ENCODE data around the gene HOXA4.

The HOXA4 gene

DNA sequence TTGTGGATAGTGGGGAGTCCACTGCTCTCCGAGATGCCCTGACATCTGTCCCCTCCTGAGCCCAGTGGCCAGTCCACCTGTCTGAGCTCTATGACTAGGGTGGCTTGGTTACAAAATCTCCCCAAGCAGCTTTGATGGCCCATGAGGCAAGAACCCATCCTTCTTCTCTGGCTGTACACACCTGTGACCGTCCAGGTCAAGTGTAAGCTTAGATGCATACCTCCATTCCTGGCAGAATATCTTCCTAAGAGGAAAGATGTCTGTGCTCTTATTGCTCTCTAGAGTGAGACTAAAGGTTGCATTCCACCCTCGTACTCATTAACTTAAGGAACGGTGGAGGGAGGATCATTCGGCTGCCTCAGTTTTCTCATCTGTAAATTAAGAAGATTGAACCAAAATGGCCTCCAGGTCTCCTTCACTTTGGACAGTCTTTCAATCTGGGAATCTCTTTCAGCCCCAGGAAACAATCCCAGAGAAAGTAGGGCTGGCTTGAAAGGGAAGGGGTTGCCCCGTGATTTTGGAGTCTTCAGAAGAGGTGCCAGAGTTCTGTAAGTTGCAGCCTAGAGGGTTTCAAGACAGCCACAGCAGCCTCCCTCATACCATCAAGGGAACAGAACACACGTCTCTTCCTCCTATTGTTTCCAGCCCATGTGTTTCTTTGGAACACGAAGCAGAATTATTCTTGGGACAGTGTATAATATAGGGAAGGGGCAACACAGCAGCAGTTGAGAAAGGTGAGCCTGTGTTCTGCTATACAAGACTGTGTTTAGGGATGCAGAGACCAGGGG is 5.5 kb downstream of the HOXA4 start:
- TF ChIP-seq, protein P1, sequence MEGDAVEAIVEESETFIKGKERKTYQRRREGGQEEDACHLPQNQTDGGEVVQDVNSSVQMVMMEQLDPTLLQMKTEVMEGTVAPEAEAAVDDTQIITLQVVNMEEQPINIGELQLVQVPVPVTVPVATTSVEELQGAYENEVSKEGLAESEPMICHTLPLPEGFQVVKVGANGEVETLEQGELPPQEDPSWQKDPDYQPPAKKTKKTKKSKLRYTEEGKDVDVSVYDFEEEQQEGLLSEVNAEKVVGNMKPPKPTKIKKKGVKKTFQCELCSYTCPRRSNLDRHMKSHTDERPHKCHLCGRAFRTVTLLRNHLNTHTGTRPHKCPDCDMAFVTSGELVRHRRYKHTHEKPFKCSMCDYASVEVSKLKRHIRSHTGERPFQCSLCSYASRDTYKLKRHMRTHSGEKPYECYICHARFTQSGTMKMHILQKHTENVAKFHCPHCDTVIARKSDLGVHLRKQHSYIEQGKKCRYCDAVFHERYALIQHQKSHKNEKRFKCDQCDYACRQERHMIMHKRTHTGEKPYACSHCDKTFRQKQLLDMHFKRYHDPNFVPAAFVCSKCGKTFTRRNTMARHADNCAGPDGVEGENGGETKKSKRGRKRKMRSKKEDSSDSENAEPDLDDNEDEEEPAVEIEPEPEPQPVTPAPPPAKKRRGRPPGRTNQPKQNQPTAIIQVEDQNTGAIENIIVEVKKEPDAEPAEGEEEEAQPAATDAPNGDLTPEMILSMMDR (conservative IDR thresholded peaks at IDR 0.05; ENCODE audit: low read depth), result no peak
- POLR2A ChIA-PET (ENCODE audit: low non-redundant PET), result no interaction called here
- CTCF ChIA-PET, result no interaction called here
- no peak for DNase-seq (ENCODE audit: low spot score)
- no peak overlapping the region for H3K27ac ChIP-seq

DNA sequence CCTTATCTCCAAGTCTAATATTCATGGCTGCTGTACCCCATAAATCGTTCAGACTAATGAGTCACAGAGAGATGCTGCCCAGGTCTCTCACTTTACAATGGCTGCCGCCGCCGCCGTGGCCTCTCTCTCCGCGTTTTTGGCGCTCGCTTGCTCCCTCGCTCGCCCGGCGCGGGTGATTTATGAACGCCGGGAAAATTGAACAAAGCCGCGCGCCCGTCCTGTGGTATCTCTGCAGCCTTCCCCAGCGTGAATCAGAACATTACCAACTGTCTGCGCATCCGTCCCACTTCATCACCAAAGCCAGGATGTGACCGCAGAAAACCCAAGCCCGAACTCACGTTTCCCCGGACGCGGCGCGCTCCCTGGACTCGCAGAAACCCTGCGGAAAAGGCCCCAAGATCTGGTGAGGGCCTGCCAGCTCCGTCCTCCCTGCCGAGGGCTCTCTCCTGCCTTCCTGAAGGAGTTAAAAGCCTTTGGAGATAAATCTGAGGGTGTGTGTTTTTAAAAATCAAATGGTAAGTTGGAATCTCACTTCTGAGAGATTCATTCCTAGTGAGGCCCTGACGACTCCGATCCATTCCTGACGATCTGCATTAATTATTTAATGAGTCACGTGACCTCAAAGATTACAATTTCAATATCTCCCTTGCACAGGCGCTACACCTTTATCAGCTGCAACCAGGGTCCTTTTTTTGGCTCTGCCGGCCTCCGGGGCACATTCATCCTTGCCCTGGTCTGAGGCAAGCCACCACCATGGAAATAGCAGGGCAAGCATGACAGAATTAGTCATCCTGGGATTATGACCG is 6.3 kb downstream of the HOXA4 start:
- CTCF ChIA-PET, result no interaction called here
- POLR2A ChIA-PET (ENCODE audit: low non-redundant PET), result no interaction called here
- no peak overlapping the region for H3K27ac ChIP-seq
- TF ChIP-seq, protein P1 (conservative IDR thresholded peaks at IDR 0.05; ENCODE audit: low read depth), result no peak
- no peak for DNase-seq (ENCODE audit: low spot score)

DNA sequence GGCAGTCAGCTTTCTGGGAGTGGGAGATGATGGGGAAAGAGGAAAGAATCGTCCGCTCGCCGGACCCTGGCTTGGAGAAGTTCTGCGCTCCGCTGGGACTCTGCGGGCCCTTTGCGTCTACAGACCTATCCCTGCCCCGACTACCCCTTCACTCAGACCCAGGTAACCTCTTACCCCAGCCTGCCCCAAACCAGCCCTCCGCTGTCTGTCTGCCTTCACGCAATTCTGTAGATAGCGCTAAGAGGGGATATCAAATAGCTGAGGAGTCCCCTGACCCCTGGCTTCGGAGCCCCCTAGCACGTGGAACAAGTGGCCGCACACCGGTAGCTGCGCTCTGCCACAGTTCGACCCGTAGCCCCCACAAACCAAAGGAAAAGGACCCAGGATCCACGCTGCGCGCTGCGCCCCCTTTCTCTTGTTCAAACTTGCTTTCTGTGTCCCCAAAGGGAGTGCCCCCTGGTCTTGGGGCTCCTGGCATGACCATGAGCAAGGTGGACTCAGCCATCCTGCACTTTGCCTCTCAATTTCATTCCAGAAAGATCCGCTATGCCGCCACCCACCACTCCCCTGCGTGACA is 7.0 kb downstream of the HOXA4 start:
- DNase-seq (ENCODE audit: low spot score), result no peak
- H3K27ac ChIP-seq, result no peak overlapping the region
- POLR2A ChIA-PET (ENCODE audit: low non-redundant PET), result no interaction called here
- TF ChIP-seq, protein P1 (conservative IDR thresholded peaks at IDR 0.05; ENCODE audit: low read depth), result no peak
- CTCF ChIA-PET, result interaction anchor here (0.6 kb wide), 1 partner anchor 43 kb away, joined by 3 read pairs; no protein-coding TSS in a partner anchor

DNA sequence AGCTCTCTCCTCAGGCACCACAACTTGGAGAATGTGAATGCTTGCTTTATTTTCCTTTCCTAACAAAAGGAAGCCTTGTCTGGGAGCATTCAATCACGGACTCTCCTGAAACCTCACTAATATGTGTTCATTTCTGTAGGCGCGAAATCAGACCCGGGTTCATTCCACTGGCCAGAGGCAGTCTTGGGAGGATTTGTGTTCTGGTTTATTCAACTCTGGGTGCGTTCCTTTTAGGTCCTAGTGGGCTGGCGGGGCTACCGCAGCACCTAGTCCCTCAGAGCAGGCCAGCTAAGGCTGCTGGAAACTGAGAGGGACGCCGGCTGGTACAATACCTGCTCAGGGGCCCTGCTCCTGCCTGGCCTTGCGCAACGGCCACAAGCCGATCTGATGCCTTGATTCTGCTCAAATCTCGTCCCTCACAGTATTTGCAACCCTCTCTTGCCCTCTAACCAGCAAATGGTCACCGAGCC is 7.5 kb downstream of the HOXA4 start:
- TF ChIP-seq, protein P1 (conservative IDR thresholded peaks at IDR 0.05; ENCODE audit: low read depth), result no peak
- ChIA-PET POLR2A (ENCODE audit: low non-redundant PET) (no interaction called here), CTCF (interaction anchor here (0.6 kb wide), 1 partner anchor 43 kb away, joined by 3 read pairs; no protein-coding TSS in a partner anchor)
- DNase-seq (ENCODE audit: low spot score), result no peak
- no peak overlapping the region for H3K27ac ChIP-seq

DNA sequence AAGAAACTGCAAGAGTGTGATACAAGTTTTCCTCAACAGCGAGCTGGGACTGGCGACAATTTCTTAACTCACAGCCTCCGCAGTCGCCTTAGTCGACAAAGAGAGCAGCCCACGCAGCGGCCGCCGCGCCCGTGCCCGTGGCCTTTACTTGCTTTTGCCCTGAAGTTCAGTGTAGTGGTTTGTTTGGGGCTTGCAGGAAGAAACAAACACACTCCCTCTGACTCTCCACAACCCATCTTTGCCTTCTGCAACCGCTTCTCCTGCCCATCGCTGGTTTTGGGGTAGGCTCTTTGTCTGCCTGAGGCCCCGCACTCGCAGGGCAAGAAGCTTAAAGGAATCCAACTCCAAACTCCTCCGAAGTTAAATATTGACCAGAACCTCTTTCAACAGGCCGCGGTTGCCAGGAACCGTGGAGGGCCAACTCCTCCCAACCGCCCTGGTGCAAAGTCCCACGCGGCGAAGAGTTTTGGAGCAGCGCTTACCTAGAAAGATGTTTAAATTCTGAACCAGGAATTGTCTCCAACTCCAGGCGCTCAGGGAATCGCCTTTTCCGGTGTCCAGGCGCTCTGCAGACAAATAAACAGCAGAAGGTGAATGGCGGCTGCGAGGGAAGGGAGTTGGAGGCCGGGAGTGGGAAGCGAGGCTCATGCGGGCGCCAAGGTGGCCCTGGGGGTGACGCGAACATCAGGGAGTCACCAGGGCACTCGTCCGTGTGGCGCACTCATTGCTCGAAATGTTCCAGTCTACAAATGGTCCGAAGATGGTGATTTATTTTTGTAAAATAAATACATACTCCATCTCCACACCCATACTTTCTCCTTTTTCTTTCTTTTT is 8.3 kb downstream of the HOXA4 start:
- DNase-seq (ENCODE audit: low spot score), result no peak
- CTCF ChIA-PET, result interaction anchor here (0.7 kb wide), 1 partner anchor 197 kb away, joined by 3 read pairs; no protein-coding TSS in a partner anchor
- H3K27ac ChIP-seq, result no peak overlapping the region
- TF ChIP-seq, protein P1 (conservative IDR thresholded peaks at IDR 0.05; ENCODE audit: low read depth), result no peak
- POLR2A ChIA-PET (ENCODE audit: low non-redundant PET), result no interaction called here
